Epidermal melanocyte (primary cell): ENCODE measurements around the gene LRCH1.

ENCODE experiments used
- DNase-seq: peaks from one replicate; pipeline ENCODE4 v3.0.0; 2011; ENCODE audit warnings: low spot score; ENCODE audit not compliant: insufficient read length

LRCH1 gene

DNA sequence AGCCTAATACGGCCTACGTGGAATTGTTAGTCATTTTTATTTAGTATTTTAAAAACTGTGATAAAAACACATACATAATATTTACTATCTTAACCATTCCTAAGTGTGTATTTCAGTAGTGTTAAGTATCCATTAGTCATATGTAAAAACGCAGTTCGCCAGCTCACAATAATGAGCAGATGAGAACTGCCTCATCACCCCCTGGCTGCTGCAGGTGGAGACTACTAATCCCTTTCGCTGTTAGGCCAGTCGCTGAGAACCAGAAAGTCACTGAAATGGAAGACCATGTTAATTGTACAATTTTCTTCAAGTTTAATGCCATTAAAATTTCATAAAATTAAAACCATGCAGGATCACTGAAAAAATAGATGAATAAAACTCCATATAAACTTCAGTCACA is 242.4 kb downstream of the LRCH1 start:
- DNase-seq, result no peak

DNA sequence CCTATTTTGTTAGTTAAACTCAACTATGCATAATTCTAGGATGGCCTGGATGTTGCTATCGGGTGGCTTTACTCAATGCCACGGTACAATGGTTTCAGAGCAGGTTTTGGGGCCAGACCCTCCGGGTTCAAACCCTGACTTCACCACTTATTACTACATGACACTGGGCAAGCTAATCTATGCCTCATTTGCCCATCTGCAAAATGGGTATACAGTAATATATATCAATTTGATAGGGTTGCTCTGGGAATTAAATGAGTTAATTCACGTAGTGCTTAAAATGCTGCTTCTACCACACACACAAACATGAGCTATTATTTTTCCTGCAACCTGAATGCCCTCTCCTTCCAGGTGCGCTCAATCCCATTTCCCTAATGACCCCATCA is 243.2 kb downstream of the LRCH1 start:
- DNase-seq, result no peak

DNA sequence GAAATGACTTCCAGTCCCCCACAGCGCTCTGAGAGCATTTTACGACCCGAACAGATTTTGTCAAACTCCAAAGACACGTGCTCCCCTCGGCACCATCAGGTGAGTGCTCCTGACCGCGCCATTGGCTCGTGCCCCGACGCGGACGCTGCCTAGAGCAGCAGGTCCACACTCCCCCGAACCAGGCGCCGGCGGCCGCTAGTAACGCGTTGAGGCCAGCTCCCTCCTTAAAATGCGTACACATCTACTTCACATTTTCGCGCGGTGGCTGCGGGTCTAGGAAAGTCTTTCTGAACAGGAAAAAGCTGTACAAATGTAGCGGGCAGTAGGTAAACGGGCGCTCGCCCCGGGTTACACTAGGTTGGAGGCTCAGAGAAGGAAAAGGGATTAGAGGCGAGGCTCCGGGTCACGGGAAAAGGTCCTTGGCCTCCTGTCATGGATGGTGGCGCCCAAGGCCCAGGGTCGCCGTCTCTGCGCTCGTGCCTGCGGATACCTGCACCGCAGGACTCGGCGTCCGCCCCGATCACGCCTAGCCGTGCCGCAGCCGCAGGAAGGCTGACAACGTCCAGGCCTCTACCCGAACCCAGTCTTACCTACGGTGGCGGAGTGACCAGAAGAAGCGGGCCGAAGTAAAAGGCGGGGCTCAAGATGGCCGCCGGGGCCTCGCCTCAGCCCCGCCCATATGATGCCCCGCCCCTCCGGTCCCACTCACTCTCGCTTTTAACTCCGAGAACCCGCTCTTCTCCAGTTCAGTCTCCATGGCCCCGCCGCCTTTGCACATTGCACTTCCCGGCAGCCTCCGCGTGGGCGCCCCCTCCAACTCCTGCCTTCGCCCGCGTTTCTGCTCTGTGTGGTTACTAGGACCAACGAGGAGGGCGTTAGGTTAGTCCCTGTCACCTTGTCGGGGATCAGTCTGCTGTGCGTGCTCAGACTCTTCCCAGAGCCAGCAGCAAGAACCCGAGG is 243.8 kb downstream of the LRCH1 start, which contains the start of gene ESD:
TSS of gene ESD (minus strand) at position 647 of the 960 bp plus-strand sequence. CDS start 5,748 bp downstream, outside the sequence.
- DNase-seq, result peak; percentile 81

DNA sequence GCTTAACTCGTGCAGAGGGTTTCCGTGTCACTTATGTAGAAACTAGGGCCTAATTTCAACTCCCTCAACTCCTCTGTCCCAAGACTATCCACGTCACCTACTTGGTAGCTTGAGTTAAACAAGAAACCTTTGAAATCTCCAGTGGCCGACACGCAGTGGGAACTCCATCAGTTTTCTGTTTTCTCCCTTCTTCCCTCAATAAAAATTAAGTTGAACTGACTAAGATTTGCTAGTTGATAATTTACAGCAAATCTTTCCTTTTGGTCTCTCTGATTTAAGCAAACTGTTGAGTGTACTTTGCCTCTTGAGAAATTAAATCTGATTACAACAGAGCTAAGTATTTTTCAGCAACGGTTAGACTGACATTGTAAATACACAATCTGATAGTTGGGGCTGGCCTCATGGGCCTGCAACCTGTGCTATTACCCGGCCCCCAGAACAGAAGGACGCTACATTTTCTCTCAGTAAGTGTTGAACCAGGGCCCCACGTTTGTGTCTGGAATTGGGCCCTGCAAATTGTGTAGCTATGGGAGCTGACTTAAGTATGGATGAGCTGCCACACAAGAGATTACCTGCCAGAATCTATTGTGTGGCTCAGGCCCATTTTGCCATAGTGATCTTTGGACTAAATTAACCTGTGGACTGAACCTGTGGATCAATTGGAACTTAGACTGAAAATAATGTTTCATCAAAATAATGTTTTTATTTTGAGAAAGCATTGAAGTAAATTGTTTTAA is 244.7 kb downstream of the LRCH1 start:
- no peak for DNase-seq

DNA sequence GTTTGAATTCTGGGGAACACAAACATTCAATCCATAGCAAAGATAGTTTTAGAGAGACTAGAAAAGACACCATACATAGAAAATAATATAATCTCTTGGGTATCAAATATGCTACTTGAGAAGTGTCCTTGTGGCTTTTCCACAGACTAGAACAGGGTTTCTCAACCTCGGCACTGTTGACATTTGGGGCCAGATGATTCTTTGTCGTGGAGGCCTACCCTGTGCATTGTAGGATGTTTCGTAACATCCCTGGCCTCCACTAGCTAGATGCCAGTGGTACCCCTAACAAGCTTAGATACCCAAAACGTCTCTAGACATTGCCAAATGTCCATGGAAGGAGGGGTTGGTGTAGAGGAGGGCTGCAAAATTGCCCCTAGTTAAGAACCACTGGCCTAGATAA is 246.2 kb downstream of the LRCH1 start:
- no peak for DNase-seq

DNA sequence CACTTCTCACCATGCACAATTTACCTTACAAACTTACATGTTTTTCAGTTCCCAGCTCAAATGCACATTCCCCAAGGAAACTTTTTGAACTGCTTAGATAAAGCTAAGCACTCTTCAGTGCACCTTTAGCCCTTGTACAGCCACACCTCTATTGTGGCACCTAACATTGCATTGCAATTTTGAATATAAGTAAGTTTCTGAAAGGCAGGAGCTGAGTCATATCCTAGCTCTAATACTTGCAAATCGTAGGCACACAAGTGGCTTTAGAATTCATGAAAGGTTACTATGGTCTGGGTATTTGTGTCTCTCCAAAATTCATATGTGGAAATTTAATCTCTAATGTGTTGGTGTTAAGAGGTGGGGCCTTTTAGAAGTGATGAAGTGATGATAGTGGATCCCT is 248.9 kb downstream of the LRCH1 start:
- DNase-seq, result no peak
